Fibroblast of skin of right biceps (primary cell): Measurements from ENCODE around the gene UTS2B.

Source experiments
- DNase-seq: peaks from one replicate; pipeline ENCODE4 v3.0.0-alpha.2; 2013

UTS2B gene

DNA sequence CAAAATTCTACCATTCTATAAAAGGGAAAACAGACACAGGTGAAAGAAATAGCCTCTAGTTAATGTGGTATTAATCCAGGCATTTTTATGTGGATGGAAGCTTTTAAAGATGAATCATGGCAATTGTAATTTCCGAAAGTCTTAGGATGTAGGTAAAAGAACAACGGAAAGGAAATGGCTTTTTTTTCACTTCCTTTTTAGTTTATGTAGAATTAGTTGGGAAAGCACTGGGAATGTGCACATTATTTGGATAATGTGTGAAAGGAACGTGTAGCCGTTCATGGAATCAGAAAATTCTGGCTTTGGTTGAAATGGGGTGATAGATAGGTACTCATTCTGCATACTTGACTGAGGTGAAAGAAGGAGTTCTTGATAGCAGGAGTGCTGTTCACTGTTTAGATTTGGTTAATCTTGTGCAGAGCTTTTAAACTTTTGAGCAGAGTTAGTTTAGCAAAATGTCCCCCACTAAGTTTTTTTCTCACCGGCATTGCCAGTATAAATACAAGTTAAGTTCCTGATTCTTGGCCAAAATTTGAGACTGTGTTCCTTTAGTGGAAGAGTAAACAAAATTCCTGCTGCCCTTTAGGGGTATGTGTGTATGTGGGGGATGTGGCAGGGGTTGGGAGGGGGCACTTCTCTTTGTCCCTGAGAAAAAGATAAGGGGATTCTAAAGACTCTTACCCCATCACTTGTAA, 20.2 kb upstream of the UTS2B start:
- no peak for DNase-seq

DNA sequence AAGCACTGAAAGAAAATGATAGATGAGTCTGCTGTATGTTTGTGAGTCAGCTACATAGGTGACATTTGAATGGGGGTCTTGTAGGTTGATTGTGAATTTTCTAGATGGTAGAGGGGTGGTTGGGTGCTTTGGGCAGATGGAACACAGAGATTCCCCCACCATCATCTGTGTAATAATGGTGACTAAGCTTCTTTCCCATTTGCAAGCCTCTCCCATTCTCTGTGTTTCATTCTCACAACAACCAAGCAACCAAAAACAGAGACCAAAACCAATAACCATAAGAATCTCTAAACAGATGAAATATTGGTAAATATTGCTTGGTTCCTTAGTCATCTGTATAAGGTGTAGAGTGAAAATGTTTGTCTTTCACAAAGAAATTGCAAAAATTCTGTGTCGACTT, 17.8 kb upstream of the UTS2B start:
- no peak for DNase-seq

DNA sequence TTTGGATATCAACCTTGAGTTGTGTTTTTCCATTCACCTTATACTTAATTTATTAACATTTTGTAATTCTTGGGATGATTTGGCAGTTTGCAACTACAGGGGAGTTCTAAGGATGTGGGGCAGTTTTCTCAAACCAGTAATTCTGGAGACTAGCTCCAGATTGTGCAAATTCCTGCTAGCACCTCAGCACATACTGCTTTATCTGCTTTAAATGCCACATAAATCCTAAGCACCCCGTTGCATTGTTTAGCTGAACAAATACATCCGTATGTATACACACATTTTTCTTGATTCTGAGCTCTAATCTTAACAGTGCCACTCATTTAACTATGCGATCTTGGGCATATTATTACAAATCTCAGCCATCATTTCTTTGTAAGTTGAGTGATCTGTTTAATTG, 16.9 kb upstream of the UTS2B start:
- DNase-seq: no peak

DNA sequence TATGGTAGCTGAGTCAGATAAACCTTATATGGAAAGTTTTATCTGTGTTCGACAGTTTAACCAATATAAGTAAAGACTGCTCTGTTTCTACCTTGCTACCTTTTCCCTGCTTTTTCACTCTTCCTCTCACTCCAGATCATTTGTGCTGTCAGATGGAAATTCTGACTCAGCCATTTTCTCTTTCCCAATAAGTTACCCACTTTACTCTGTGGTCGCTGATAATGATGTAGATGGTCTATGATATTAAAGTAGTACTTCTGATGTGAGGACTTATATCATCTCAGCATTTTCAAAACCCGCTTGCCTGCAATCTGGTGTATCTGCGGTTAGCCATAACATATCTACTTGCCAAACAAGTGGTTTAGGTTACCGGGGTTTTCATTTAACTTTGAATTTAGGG, 15.0 kb upstream of the UTS2B start:
- peak; percentile 44 for DNase-seq

DNA sequence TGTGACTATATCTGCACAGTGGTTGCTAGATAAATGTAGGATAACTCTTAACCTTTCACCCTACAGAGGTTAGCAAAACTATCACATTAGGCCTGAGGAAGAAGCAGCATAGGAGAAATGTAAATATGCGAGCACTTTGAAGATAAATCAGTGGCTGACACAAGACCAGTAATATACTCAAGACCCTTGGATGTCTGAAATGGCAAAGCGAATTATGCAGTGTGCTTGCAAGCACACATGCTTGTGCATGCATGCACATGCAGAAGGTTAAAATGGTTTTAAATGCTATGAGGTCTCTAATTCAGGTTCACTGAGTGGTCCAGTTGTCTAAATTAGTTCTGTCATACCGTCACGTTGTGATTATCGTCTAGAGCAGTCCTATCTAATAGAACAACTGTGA, 13.6 kb upstream of the UTS2B start:
- no peak for DNase-seq

DNA sequence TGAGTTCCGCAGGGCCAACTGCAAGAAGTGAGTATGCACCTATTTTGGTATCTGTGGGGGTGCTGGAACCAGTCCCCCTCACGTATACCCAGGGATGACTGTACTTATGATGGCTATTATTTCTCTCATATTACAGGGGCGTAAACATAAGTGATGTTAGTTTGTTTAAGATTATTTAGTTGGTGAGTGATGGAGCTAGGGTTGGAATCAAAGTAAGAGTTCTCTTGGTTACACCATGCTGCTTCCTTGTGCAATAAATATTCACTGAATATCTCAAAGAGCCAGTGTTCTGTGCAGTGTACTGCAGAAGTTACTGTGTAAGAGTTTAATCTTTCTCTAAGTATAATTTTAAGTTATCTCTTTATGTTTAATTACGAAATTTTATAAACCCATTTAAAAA, 12.8 kb upstream of the UTS2B start:
- no peak for DNase-seq

DNA sequence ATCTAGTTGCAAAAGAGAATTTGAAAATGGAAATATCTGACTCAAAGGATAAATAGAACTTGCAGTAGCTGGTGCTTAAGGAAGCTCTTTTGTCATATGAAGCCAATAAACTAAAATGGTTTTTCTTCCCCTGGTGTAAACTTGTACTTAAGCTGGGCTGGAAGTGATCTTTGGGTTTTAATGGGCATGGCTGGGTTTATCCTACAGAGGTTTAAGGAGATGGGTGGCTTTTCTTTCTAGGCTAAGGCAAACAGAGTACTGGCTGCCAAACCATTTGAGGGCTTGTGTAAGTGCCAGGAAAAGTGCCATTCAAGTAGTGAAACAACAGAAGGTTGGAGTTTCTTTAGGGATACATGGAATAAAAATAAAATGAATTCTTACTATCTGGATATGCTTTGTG, 12.1 kb upstream of the UTS2B start:
- no peak for DNase-seq

DNA sequence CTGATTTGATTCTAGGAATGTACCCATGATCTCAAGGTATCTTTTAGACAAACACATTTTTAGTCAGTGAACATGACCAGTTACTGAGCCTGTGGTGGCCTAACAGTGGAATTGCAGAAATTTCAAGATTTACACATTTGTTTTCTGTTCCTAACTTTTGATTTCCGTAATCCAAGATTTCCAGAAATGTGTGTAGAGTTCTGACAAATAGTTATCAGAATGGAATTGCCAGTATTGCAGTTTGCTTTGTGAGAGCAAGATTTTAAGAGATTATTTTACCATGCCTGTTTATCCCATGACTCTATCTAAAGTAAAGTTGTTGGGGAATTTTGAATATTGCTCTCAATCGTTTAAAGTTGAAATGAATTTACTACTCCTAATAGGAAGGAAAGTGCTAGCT, 11.7 kb upstream of the UTS2B start:
- DNase-seq: no peak

DNA sequence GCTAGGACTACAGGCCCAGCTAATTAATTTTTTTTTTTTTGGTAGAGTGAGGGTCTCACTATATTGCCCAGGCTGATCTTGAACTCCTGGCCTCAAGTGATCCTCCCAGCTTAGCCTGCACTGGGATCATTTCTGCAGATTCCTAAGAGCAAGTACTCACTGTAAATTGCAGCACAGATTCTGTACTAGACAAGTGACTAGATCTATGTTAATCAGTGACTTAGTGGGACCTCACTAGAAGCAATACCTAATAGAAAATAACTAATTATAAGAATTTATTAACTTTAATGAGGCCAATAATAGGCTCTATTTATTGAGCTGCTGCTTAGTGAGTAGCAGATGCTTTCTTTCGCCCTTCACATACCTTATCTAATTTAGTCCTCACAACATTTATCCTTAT, 10.6 kb upstream of the UTS2B start:
- no peak for DNase-seq

DNA sequence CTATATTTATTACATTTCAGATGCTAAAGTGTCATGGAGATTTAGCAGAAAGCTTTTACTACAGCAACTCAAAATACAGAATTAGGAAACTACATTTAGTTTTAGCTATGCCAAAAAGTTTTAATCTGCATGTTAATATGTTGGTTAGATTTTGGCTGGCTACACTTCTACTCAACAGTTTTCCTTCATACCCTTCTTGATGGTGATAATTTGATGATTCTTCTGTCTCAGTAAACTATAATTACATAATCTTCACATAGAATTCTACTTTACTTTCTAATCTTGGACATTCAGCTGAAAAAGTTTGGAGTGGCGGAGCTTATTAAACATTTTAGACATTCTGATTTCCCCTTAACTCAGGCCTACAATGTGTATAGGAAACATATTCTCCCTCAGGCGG, 10.0 kb upstream of the UTS2B start:
- no peak for DNase-seq

DNA sequence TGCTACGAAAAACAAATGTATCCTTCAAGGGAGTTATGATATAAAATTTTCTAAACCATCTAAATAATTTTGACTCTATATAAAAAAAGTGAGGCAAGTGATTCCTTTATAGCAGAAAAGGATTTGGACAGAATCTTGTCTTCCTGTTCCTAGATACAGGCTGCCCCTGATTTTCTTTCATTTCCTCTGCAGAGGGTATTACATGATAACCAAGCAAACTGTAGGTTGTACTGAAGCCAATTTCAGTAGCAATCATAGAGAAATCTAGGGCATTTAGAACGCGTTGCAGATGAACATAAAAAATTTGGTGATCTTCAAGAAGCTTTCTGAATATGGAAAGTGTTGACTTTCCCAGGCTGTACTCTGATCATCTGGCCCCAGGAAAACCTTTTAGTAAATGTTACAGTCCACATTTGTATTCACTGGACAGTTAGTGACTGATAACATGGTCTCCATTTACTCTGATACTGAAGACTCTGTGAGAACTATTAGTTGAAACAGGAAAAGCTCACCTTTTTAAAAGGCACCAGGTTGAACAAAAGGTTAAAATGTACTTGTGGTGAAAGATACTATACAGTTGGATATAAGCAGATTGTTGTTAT, 9.1 kb upstream of the UTS2B start:
- no peak for DNase-seq

DNA sequence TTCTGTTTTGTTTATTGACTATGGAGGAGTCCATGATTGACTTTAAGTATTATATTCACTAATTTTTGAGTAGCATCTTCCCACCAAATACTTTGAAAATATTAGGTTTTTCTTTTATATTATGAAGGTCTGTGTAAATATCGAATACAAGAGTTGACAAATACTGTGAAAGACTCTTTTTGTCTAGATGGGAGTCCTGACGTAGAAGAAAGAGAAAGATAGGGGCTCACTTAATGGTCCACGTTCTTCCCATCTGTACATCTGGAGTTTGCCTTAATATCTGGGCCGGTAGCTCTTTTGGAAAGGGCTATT, 7.8 kb upstream of the UTS2B start:
- no peak for DNase-seq

DNA sequence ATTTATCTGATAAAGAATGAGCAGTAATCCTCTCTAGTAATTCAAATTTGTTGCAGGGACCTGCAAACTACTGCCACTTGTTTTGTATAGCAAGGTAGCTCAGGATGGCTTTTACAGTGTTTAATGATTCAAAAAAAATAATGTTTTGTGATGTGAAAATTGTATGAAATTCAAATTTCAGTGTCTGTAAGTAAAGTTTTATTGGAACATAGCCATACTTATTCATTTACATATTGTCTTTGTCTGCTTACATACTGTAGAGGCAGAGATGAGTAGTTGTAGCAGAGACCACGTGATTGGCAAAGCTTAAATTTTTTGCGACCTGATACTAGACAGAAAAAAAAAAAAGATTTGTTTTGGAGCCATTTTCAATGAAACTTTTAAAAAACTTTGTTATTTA, 6.5 kb upstream of the UTS2B start:
- DNase-seq: no peak

DNA sequence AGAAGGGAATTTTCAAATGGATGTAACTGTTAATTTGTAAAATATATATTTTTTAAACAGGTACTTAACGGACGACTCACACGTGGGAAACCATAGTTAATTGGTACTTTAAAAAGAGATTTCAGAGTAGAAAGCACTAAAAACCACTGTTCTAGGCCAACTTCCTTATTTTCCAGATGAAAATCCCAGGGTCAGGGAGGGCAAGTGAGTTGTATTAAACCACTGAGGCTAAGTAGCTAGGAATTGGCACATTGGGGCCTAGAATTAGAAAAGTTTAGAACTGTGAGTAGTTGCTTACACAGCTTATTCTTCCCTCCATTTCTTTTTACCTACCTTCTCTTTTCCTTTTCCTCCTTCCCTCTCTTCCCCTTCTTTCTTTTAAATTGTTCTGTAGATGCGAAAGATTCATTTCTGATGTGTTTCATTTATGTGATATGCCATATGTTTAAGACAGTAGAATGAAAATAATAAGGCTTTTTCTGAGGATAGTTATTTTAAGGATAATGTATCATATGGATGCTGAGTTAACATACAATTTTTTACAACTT, 4.1 kb upstream of the UTS2B start:
- DNase-seq: no peak

DNA sequence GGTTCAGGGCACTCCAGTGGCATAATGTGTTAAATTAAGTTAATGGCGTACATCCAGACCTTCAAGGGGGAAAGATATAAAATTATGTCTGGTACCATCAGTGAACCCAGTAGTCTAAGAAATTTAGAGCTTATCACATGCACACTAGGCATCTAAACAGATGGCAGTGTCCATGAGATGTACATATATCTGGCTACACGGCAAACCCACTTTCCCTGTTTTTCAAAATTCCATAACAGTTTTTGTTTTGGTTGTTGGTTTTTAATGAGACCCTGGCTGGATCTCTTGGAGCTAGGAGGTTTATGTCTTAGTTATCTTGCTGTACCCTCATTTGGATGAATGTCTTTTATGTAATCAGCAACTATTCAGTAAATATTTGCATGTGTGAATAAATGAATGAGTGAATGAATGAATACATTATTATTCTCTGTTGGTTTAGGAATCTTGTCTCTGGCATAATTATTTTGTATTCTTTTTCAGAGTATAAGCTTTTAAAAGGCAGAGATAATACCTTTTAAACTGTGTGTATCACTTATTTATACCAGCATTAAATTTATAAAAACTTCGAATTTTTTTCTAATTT, 3.1 kb upstream of the UTS2B start:
- no peak for DNase-seq

DNA sequence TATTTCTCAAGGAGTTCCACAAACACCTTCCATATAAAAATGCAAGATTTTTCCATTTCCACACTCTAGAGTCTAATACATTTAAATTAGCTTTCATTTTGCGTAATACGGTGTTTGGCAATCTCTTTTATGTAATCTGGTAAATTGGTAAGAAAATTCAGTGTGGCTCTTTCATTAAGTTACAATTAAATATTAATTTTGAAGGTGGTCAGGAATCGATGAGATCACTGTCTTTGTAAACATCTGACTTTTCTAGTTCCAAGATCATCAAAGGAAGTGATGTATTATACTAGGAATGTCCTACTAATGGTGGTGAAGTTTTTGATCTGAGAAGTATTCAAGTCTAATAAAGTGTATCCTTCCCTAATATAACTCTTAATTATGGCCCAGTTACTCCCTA, 1.1 kb upstream of the UTS2B start:
- peak; percentile 59 for DNase-seq

DNA sequence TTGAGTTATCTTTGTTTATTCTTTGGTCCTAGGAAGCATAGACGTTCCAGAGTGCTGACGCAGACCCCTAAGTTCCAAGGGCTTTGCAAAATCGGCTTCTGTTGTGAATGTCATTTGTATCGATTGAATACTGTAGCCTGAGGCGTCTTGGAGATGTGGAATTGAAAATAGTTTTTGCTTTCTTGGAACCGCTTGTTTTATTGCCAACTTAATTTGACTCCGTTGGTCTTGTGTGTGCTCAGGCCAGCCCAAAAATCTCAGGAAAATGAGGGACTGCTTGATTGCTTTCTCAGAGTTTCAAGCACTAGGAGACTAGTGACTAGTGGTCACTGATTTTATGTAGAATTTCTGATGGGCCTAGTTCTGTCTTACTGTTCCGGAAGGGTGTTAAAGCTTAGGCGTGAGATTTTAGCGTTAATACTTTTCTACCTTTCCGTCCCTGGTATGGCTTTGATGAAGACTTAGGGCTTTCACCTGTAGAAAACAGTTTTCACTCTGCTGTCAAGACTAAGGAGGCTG, 263 bp upstream of the UTS2B start:
- DNase-seq: peak; percentile 83

DNA sequence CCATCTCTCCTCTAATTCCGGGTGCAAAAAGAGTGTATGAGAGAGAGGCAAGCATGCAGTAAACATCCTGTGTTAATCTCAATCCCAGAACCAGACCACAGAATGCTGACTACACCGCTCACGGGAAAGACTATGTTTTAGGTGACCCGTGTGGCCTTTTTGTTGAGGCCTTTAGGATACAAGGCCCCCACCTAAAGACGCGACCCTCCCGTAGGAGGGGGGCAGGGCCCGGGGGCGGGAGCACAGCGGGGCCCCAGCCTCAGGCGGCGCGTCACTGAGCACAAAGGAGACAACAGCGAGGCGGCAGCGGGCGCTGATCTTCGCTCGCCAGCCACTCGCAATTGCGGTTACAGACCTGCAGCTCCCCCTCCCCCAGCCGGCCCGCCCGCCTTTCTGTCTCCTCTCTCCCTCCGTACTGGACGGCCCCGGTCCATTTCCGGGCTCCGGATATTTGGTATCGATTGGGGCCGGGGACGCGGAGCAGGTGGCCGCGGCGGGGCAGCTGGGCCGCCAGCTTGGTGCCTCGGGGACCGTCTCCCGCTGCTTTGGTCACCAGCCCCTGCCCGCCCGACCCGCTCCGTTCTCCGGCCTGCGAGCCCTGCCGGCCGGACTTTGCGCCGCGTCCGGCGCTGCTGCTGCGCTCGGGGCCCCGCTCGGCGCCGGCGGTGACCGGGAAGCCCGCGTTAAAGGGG, 1.2 kb downstream of the UTS2B start, which contains the start of gene CCDC50:
Gene CCDC50 (plus strand): TSS at position 433 of the 692 bp plus-strand sequence. CDS start 281 bp downstream, outside the sequence.
- DNase-seq: peak; percentile 79

DNA sequence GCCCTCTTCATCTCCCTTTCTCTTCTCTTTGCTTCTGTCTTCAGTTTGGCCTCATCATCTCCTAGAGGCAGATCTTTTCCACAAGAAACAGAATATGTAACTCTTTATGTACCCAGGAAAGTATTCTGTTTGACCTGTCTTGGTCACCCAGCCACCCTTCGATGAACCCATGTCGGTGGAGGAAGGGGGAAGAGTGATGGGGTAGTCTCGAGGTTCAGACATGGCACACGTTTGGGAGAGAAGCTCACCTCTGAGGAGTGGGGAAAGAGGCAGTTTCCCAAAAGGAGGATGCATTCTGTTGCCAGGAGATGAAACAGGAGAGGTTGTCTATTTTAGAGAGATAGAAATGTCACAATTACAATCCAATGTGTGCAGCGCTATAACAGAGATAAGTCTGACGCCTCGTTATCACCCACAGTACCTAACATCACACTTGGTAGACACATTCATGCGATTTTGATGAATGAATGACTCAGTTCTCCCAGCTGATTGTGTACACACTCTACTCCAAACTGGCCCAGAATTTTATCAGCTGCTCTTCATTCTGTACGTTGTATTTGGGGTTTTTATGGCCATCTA, 1.9 kb downstream of the UTS2B start:
- DNase-seq: no peak

DNA sequence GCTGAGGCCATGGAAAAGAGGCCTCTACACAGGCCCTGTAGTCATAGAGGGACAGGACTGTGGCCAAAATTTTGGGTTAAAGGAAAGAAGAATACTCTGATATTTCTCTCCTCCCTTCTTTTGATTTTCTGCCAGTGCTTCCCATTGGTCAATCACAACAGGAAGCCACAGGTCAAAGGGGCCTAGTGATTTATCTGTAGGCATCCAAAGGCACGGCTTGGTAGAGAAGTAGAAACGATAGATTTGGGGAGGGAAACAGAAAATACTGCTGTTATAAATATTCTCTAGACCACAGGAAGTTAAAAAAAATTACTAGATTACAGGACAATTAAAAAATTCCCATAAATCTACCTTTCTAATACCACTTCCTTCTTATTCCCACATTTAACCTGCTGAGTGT, 2.8 kb downstream of the UTS2B start:
- no peak for DNase-seq

DNA sequence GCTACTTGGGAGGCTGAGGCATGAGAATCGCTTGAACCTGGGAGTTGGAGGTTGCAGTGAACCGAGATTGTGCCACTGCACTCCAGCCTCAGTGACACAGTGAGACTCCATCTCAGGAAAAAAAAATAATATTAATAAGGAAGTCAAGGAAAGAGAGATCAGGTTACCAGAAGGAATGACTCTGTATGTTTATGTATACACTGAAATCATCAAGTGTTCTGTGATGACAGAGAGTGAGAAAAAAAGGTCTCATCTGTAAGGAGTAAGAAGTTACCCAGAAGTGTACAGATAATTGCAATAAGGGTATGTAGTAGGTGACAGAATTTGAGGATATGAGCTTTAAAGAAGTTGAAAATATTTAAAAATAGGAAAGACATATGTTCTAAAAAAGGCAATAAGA, 5.4 kb downstream of the UTS2B start:
- no peak for DNase-seq

DNA sequence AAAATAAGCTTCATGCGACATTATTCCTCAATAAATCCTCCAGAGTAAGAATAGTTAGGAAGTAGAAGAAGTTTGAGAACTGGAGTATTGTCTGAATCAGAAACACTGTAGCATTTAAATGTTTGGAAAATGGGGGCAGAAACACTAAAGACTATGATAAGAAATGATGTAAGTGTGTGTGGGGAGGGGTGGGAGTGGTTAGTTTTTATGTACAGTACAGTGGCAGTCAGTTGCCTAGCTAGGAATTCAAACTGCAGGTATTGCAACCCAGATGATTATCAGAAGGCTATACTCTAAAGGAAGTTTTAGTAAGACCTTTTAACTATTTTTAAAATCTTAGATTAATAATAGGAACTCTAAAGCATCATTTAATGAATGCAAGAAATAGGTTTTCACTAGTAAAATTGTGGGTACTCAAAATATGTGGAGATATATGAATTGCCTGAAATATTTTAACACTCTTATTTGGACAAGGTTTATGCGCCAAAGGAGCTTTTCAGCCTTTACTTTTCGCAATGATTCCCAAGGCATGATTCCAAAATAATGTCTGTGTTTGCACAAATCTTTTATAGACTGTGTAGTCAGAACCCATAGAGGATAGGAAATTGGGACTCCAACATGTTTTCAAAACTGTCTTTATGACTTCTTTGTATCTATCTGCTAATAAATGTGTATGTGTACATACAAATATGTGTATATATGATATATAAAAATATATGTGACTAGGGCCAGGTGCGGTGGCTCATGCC, 9.1 kb downstream of the UTS2B start:
- DNase-seq: no peak

DNA sequence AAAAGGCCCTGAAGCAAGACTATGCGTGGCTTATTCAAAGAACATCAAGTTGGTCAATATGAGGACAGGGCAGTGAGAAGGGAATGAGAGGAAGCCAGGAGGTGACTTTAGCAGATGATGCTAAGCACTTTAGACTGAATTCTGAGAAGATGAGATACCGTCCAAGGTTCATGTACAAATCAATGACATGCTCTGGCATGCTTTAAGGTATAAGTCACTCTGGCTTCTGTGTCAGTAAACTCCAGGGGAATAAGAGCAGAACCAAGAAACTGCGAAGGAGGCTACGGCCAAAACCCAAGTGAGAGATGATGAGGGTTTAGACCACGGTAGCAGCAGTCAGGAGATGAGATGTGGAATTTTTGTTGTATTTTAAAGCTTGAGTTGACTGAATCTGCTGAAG, 10.0 kb downstream of the UTS2B start:
- no peak for DNase-seq
